Activated CD4-positive, alpha-beta T cell treated with anti-CD3 and anti-CD28 coated beads, Interleukin-2, Interleukin-6, amounts not matched to agents 100 ng/mL and 50 ng/mL, durations not matched to agents 16 hours and 8 hours (primary cell): ENCODE results near the gene PDLIM3.
"Not testable (repeated sequence)": the region's sequence is repeated elsewhere in the genome, so short reads cannot be mapped to it uniquely, and the experiment has no call there.

ENCODE experiments used
- DNase-seq: peaks from one replicate; pipeline ENCODE4 v3.0.0-alpha.2; 2020

PDLIM3 gene

GRCh38 chr4:185550933-185551332 is 15.6 kb upstream of the PDLIM3 start:
- DNase-seq, result no peak

- DNase-seq, result no peak
Measured at GRCh38 chr4:185549095-185549639, 13.9 kb upstream of the PDLIM3 start.

GRCh38 chr4:185548587-185548986 is 13.3 kb upstream of the PDLIM3 start:
- no peak for DNase-seq

- DNase-seq, result no peak
Measured at GRCh38 chr4:185546335-185546734, 11.0 kb upstream of the PDLIM3 start.

- DNase-seq, result no peak
Measured at GRCh38 chr4:185542626-185543315, 7.5 kb upstream of the PDLIM3 start.

- DNase-seq, result no peak
Measured at GRCh38 chr4:185541251-185541727, 6.0 kb upstream of the PDLIM3 start.

- DNase-seq, result no peak
Measured at GRCh38 chr4:185540487-185541120, 5.3 kb upstream of the PDLIM3 start.

GRCh38 chr4:185540040-185540439 is 4.7 kb upstream of the PDLIM3 start:
- DNase-seq, result no peak

GRCh38 chr4:185538806-185539205 is 3.5 kb upstream of the PDLIM3 start:
- DNase-seq, result no peak

GRCh38 chr4:185536411-185536709 is 1.1 kb upstream of the PDLIM3 start:
- no peak for DNase-seq

GRCh38 chr4:185535612-185536410 is 504 bp upstream of the PDLIM3 start:
- DNase-seq, result no peak

- no peak for DNase-seq
Measured at GRCh38 chr4:185534511-185534865, 819 bp downstream of the PDLIM3 start.

GRCh38 chr4:185532795-185533324 is 2.4 kb downstream of the PDLIM3 start:
- no peak for DNase-seq

GRCh38 chr4:185532293-185532692 is 3.0 kb downstream of the PDLIM3 start:
- DNase-seq, result no peak

- not testable (repeated sequence) for DNase-seq
Measured at GRCh38 chr4:185531654-185532053, 3.7 kb downstream of the PDLIM3 start.

GRCh38 chr4:185529413-185529812 is 5.9 kb downstream of the PDLIM3 start:
- no peak for DNase-seq

GRCh38 chr4:185524888-185525863 is 10.1 kb downstream of the PDLIM3 start:
- no peak for DNase-seq

- DNase-seq, result no peak
Measured at GRCh38 chr4:185523862-185524261, 11.4 kb downstream of the PDLIM3 start.

- DNase-seq, result no peak
Measured at GRCh38 chr4:185522451-185522850, 12.9 kb downstream of the PDLIM3 start.

GRCh38 chr4:185520119-185520518 is 15.2 kb downstream of the PDLIM3 start:
- no peak for DNase-seq

- DNase-seq, result no peak
Measured at GRCh38 chr4:185518494-185518893, 16.8 kb downstream of the PDLIM3 start.

- no peak for DNase-seq
Measured at GRCh38 chr4:185518069-185518468, 17.2 kb downstream of the PDLIM3 start.
